ENCODE data around the gene ST13.
"Not testable (repeated sequence)": the region's sequence is repeated elsewhere in the genome, so short reads cannot be mapped to it uniquely, and the experiment has no call there.

Gene ST13

DNA sequence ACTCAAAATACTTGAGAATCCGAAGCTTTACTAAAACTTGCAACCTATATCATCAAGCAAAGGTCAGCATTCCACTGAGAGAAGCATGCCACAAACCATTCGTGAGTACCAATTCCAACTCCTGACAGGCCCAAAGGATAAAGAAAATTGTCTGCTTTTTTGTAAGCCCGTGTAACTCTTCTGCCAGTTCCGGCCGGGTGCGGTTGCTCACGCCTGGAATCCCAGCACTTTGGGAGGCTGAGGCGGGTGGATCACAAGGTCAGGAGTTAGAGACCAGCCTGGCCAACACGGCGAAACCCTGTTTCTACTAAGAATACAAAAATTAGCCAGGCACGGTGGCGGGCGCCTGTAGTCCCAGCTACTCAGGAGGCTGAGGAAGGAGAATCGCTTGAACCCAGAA is 74.7 kb downstream of the ST13 start:
- not testable (repeated sequence) for DNase-seq (ENCODE audit: low read depth)

All from stimulated activated CD8-positive, alpha-beta memory T cell treated with anti-CD3 and anti-CD28 coated beads, Interleukin-7, amount 100 ng/mL, for 24 hours (primary cell).